VCaP (cell line): ENCODE data around the gene ATP11A.

Experiments
- H3K27ac ChIP-seq: fragments of 450-650 bp; 2 replicates; pipeline ENCODE4 v1.5.1; 2017
- TF ChIP-seq, protein P1 (sequence below): fragments of 450-650 bp; conservative IDR thresholded peaks from 2 replicates; pipeline ENCODE4 v1.5.1; 2017; ENCODE audit warnings: mild to moderate bottlenecking, moderate library complexity

Gene ATP11A

GRCh38 chr13:112876305-112877000 lies 186.6 kb downstream of the ATP11A start:
- H3K27ac ChIP-seq = no peak overlapping the region
- TF ChIP-seq, protein P1, sequence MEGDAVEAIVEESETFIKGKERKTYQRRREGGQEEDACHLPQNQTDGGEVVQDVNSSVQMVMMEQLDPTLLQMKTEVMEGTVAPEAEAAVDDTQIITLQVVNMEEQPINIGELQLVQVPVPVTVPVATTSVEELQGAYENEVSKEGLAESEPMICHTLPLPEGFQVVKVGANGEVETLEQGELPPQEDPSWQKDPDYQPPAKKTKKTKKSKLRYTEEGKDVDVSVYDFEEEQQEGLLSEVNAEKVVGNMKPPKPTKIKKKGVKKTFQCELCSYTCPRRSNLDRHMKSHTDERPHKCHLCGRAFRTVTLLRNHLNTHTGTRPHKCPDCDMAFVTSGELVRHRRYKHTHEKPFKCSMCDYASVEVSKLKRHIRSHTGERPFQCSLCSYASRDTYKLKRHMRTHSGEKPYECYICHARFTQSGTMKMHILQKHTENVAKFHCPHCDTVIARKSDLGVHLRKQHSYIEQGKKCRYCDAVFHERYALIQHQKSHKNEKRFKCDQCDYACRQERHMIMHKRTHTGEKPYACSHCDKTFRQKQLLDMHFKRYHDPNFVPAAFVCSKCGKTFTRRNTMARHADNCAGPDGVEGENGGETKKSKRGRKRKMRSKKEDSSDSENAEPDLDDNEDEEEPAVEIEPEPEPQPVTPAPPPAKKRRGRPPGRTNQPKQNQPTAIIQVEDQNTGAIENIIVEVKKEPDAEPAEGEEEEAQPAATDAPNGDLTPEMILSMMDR = no peak

GRCh38 chr13:112877066-112877465 lies 187.2 kb downstream of the ATP11A start:
- no peak overlapping the region for H3K27ac ChIP-seq
- TF ChIP-seq, protein P1 = no peak

GRCh38 chr13:112877539-112877938 lies 187.7 kb downstream of the ATP11A start:
- no peak overlapping the region for H3K27ac ChIP-seq
- TF ChIP-seq, protein P1 = no peak

DNA sequence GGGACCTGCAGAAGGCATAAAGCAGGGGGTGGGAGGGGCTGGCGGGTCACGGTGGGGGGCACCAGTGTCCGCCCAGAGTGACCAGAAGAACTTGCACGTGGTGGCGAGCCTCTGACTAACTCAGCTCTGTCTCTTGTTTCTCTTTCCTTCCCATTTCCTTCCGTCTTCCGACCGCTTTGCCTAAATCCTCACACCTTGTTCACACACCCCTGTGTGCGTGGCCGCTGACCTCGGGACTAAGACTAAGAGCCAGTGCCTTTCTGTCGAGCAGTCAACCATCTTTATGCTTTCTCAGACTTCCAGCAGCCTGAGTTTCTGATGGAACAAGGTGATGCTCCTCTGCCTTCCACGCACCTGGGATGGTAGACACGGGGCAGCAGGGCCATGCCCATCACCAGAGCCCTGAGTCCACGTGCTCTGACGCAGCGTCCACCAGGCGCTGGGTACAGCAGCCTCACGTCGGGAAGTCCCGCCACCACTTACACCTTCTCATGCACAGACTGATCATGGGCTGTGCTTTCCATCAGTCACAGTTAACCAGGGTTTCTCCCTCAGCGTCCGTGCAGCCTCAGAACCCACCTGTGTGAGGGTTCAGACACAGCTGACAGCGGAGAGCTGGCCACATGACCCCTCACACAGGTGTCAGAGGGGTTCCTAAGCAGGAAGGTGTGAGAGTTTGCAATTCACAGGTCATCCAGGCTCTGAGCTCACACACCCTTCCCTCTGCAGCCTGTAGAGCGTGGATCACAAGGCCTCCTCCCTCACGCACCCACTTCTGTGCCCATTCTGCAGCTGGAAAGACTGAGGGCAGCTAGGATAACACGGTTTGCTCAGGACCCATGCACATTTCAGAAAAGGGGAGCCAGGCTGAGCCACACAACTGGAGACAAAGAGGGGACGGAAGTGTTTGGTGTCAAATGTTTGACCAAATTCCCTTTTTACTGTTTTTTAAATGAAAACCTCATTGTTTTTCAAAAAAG lies 188.4 kb downstream of the ATP11A start:
- H3K27ac ChIP-seq = no peak overlapping the region
- TF ChIP-seq, protein P1 = no peak

DNA sequence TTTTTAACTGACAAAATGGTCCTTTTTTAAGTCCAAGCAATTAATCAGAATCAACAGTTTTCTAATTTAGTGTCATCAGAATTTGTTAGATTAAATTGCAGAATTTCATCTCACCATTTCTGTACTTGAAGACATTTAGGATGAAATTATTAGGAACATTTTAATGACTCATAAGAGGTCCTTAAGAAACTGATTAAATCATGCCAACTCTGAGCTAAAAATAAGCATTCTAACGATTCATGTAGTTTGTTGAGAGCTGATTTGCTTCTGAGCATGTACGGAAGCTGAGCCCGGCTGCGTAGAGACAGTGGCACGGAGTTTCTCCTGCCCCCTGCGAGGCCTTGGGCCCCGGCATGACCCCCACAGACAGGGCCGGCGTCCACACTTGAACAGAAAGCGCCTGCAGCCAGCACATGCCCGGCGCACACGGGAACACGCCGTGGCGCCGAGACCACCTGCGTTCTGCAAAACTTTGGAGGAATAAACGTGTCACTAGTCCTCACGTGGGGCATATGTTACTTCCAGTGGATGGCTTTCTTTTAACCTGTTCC lies 189.5 kb downstream of the ATP11A start:
- H3K27ac ChIP-seq = no peak overlapping the region
- TF ChIP-seq, protein P1 = no peak

DNA sequence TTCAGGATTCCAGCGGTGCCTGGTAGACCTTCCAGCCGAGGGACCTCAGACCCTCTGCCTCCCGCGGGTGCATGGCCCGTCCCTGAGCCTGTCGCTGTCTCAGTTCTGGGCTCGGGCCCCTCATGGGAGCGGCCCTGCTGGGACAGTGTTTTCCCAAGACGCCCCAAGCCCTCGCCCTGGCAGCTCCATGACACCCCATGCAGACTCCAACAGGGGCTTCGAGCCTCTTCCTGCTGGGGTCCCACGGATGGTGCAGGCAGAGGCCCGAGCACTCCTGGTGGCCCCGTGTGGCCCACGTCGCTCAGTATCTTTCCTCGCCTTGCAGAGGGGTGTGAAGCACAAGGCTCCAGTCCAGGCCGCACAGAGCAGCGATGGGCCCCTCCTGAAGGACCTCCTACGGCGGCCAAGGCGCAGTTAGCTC lies 190.4 kb downstream of the ATP11A start:
- TF ChIP-seq, protein P1 = no peak
- H3K27ac ChIP-seq = no peak overlapping the region

GRCh38 chr13:112880976-112881540 lies 191.2 kb downstream of the ATP11A start:
- TF ChIP-seq, protein P1 = no peak
- H3K27ac ChIP-seq = no peak overlapping the region
